ENCODE measurements around the gene ZNF311.

GRCh38 chr6:28982476-28983266 is 22.4 kb downstream of the ZNF311 start:
- no peak for TF ChIP-seq POLR2A (IDR thresholded peaks at IDR 0.05)
- no peak for TF ChIP-seq EP300 (IDR thresholded peaks at IDR 0.05)
- TF ChIP-seq CTCF (IDR thresholded peaks at IDR 0.05): peak in 3 of 4 experiments; percentile 21 to 31 (median 28)
- no peak for TF ChIP-seq POLR2AphosphoS5 (IDR thresholded peaks at IDR 0.05)
